ENCODE data around the gene SPHK1. TPM values are rescaled to one million over a fixed set of nuclear protein-coding genes. Genes with fewer than 3 reads are reported as not detected.

SPHK1 gene
- total and polyA plus RNA-seq, 12 donors = 1.7 to 20.8 (median 3.4) TPM

- no peak overlapping the region for H3K4me3 ChIP-seq
- H3K27ac ChIP-seq = no peak overlapping the region
- peaks cover 0 to 100% (median 48%) of the 10 kb centered on the region in 9 donors for H3K36me3 ChIP-seq
- TF ChIP-seq CTCF (IDR thresholded peaks at IDR 0.05) = no peak
- ATAC-seq = no peak
- intact Hi-C loops (cut with DNase I) = loop anchor here in 9 of 10 donors (2.0 to 10.0 kb wide), 8 partner anchors 47 to 295 kb away; partner anchors contain the start of genes EXOC7 (in 2 of the 9), QRICH2 (in 2 of the 9), RHBDF2 (in 2 of the 9) and PRPSAP1 (in 1 of the 9)
- H3K27me3 ChIP-seq = no peaks in the 10 kb centered on the region
- 91 to 92% methylated on average over 33 of the region's 33 CpGs for WGBS, 2 donors
- no peaks in the 10 kb centered on the region for H3K9me3 ChIP-seq
- no peak for DNase-seq
- peaks cover 4 to 29% (median 11%) of the 10 kb centered on the region in 9 donors for H3K4me1 ChIP-seq
Observed at GRCh38 chr17:76399175-76400172, 15.1 kb downstream of the SPHK1 start.

GRCh38 chr17:76402711-76403110 lies 18.3 kb downstream of the SPHK1 start:
- peak in 1 of 2 donors; percentile 5 for DNase-seq
- intact Hi-C loops (cut with DNase I) = loop anchor here in 3 of 10 donors (5.0 to 10.0 kb wide), 3 partner anchors 50 to 298 kb away; partner anchors contain the start of genes RHBDF2 (in 2 of the 3), EXOC7 (in 1 of the 3) and UBE2O (in 1 of the 3)
- WGBS, 2 donors = 65% methylated on average over 5 of the region's 5 CpGs
- Histone ChIP-seq H3K9me3 (no peaks in the 10 kb centered on the region), H3K27me3 (no peaks in the 10 kb centered on the region), H3K4me3 (no peak overlapping the region), H3K4me1 (peaks cover 21 to 58% (median 38%) of the 10 kb centered on the region in 9 donors), H3K27ac (peak overlapping the region in 1 of 10 donors; percentile 26), H3K36me3 (peaks cover 0 to 78% (median 26%) of the 10 kb centered on the region in 9 donors)
- TF ChIP-seq CTCF (IDR thresholded peaks at IDR 0.05) = no peak
- no peak for ATAC-seq

GRCh38 chr17:76404256-76404655 lies 19.8 kb downstream of the SPHK1 start:
- 78 to 93% methylated on average over 6 of the region's 6 CpGs for WGBS, 2 donors
- no peak for ATAC-seq

More at GRCh38 chr17:76404256-76404655, 19.8 kb downstream of the SPHK1 start:
- no peak overlapping the region for H3K4me3 ChIP-seq
- H3K9me3 ChIP-seq = no peaks in the 10 kb centered on the region
- H3K4me1 ChIP-seq = peaks cover 24 to 70% (median 39%) of the 10 kb centered on the region in 9 donors
- TF ChIP-seq CTCF (IDR thresholded peaks at IDR 0.05) = no peak
- intact Hi-C loops (cut with DNase I) = loop anchor here in 3 of 10 donors (5.0 to 10.0 kb wide), 3 partner anchors 48 to 299 kb away; partner anchors contain the start of genes RHBDF2 (in 2 of the 3), EXOC7 (in 1 of the 3) and UBE2O (in 1 of the 3)
- peaks cover 0 to 62% (median 17%) of the 10 kb centered on the region in 9 donors for H3K36me3 ChIP-seq
- peak in 1 of 2 donors; percentile 5 for DNase-seq
- H3K27ac ChIP-seq = peak overlapping the region in 7 of 10 donors; percentile 19 to 86 (median 66)
- H3K27me3 ChIP-seq = no peaks in the 10 kb centered on the region
